AG09319 (cell line): ENCODE results near the gene PPP1R2B.
A peak's percentile ranks its signal among the peaks of the same experiment; 100 is the strongest.

Source experiments
- DNase-seq: peaks from one replicate; pipeline ENCODE4 v3.0.0-alpha.2; 2010; ENCODE audit warnings: low read depth; ENCODE audit errors: extremely low read depth
- TF ChIP-seq, protein P1 (sequence below): IDR thresholded peaks from 2 replicates; pipeline ENCODE4 v1.5.1; 2011; ENCODE audit warnings: low read depth, mild to moderate bottlenecking, inconsistent platforms, low read length, moderate library complexity

PPP1R2B gene

DNA sequence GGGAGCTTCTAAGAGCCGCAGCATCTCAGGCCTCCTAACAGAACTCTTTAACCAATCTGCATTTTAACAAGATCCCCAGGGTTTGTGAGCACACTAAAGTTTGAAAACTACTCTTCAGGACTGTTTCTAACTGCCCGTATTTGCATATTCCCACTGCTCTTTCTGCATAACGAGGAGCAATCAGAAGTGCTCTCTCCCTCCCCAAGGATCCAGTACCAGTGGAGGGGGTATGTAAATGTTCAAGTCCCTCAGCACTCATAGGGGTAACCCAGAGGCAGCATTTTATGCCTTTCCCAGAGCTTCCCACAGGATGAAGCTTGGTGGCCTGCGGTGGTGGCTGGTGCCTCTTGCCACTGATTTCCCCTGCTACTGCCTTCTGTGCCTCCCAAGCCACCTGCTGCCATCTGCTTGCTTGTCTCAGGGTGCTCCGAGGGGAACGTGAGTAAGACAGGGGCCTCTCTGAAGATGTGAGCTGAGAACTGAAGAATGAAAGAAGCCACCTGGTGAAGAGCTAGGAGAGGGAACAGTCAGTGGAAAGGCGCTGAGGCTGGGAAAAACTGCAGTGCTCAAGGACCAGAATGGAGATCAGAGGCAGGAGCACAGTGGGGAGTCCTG, 30.0 kb upstream of the PPP1R2B start:
- TF ChIP-seq, protein P1, sequence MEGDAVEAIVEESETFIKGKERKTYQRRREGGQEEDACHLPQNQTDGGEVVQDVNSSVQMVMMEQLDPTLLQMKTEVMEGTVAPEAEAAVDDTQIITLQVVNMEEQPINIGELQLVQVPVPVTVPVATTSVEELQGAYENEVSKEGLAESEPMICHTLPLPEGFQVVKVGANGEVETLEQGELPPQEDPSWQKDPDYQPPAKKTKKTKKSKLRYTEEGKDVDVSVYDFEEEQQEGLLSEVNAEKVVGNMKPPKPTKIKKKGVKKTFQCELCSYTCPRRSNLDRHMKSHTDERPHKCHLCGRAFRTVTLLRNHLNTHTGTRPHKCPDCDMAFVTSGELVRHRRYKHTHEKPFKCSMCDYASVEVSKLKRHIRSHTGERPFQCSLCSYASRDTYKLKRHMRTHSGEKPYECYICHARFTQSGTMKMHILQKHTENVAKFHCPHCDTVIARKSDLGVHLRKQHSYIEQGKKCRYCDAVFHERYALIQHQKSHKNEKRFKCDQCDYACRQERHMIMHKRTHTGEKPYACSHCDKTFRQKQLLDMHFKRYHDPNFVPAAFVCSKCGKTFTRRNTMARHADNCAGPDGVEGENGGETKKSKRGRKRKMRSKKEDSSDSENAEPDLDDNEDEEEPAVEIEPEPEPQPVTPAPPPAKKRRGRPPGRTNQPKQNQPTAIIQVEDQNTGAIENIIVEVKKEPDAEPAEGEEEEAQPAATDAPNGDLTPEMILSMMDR: no peak
- no peak for DNase-seq

DNA sequence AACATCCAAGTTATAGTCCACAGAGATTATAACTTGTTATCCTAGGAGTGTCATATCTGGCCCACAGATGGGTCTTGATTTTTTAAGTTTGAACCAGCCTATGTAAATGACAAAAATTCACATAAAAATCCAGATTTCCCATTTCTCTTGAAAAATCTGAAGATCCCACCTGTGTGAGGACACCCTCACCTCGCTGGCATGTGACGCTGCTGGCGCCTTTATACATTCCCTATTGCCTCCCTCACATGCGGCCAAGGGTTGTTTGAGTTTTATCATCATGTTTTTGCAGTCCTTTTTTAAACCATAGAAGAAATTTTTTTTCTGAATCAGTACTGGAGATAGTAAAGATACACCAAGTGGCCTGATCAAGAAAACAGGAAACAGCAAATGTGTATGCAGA, 25.9 kb upstream of the PPP1R2B start:
- DNase-seq: no peak
- TF ChIP-seq, protein P1: no peak

DNA sequence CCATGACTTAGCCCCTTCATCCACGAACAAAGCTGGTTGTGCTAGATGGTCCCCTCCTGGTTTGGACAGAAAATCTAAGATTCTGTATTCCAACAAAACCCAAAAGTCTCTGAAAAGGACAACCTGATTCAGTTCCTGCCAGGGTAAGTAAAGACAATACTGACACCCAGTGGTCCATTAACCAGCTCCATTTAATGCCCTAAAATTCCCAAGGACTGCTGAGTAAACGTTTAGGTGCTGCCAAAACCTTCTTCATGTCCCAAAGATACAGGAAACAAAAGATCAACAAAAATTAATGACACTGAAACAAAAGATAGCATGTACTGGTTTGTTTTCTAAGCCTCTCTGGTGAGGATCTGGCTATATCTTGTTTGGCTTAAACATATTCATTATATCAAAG, 25.3 kb upstream of the PPP1R2B start:
- peak; percentile 23 for DNase-seq
- TF ChIP-seq, protein P1: peak; percentile 61

DNA sequence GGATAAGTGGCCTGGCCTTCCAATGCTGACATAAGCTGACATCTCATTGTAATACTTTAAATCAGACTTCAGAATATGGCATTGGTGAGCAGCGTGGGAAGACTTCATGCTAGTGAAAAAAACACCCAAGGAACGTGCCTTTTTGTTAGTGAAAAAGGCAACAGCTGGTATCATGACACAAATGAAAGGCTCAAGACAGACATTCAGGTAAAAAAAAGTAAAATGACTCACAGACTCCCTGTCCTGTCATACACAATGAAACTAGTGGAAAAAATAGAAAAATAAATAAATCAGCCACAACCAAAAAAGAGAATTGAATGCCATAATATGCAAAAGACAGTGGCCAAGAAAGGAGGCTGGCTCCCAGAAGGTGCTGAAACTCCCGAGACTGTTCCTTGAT, 24.4 kb upstream of the PPP1R2B start:
- TF ChIP-seq, protein P1: no peak
- no peak for DNase-seq

DNA sequence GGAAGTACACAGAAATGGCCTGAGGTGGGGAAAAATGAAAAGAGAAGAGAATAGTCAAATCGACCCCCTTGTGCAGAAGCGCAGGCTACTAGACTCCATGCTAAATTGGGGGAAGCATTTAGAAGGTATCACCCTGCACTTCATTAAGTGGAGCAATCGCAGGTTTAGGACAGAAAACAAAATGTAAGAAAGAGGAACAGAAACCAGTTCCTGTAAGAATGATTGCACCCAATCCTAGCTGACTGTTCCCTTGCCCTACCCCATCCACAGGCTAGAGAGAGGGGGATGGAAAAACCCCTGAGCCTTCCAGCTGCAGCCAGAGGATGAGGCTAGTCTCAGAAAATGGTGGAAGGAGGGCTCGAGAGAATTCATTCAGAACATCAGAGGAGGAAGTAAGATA, 23.9 kb upstream of the PPP1R2B start:
- no peak for DNase-seq
- TF ChIP-seq, protein P1: no peak

DNA sequence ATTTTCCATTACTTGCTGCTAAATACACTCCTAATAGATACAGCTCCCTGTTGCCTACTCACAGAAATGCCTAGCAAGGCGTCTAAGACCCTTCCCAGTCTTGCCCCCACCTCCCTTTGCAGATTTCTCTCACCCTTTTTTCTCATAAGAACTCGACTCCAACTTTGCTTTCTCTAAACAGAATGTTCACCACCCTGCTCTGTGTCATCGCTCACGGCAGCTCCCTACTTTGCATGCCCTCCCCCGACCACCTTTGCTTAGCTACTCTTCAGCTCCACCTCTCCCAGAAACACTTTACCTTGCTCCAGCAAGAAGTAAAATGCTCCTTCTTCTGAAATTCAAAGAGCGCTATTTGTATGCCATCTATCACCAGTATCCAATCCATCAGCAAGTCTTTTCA, 15.2 kb upstream of the PPP1R2B start:
- DNase-seq: no peak
- TF ChIP-seq, protein P1: no peak

DNA sequence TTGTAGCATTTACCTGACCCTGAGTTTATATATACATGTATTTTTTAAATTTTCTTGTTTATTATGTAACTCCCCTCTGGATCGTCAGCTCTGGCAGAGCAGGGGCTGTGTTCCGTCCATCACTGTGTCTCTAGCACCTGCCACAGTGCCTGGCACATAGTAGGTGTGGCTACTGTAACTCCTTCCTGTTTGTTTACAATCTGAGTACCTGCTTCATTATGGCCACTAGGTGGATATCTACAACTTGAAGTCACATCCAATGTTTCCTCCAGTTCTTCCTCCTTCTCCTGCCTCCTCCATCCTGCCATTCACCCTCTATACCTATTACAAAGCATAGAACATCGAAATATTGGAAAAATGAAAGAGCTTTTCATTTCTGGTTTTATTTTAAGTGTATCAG, 14.2 kb upstream of the PPP1R2B start:
- TF ChIP-seq, protein P1: no peak; the same call in 1 of the 2 replicates
- DNase-seq: no peak
